HEK293 (cell line): ENCODE results near the gene ZBP1.

Source experiments
- GLIS1 ChIP-seq: fragments of 450-650 bp; formaldehyde crosslinking; IDR thresholded peaks from 2 replicates; pipeline ENCODE4 v1.5.1; 2016; ENCODE audit warnings: missing biosample characterization, missing genetic modification characterization
- YY1 ChIP-seq: fragments of 450-650 bp; formaldehyde crosslinking; IDR thresholded peaks from 2 replicates; pipeline ENCODE4 v1.5.1; 2018; ENCODE audit warnings: missing biosample characterization, missing genetic modification characterization
- ZNF23 ChIP-seq: fragments of 450-650 bp; formaldehyde crosslinking; IDR thresholded peaks from 2 replicates; pipeline ENCODE4 v1.5.1; 2016; ENCODE audit warnings: missing biosample characterization, missing genetic modification characterization, borderline replicate concordance
- ZNF26 ChIP-seq: fragments of 450-650 bp; formaldehyde crosslinking; IDR thresholded peaks from 2 replicates; pipeline ENCODE4 v1.5.1; 2016; ENCODE audit warnings: missing biosample characterization, missing genetic modification characterization
- ZNF274 ChIP-seq, 2 experiments: fragments of 200-500 bp in 1 of 2; fragments of 450-650 bp in 1 of 2; sonication (Bioruptor generic) in 1 of 2; formaldehyde crosslinking in 1 of 2; IDR thresholded peaks; 2 replicates each; pipeline versions ENCODE4 v1.5.1 to v1.6.1; 2014 to 2016; ENCODE audit warnings: borderline replicate concordance in 1 of 2, inconsistent platforms in 1 of 2, low read length in 1 of 2, missing biosample characterization in 1 of 2, missing genetic modification characterization in 1 of 2
- ZNF629 ChIP-seq: fragments of 450-650 bp; formaldehyde crosslinking; IDR thresholded peaks from 2 replicates; pipeline ENCODE4 v1.5.1; 2017; ENCODE audit warnings: missing biosample characterization, missing genetic modification characterization
- TF ChIP-seq, protein P1 (sequence below): fragments of 450-650 bp; formaldehyde crosslinking; IDR thresholded peaks from 2 replicates; pipeline ENCODE4 v1.5.1; 2016; ENCODE audit warnings: missing biosample characterization, missing genetic modification characterization

GRCh38 chr20:57559289-57559634, 61.0 kb downstream of the ZBP1 start:
- TF ChIP-seq ZNF23 (no peak), ZNF629 (peak; percentile 76), YY1 (tag by site-specific recombination) (no peak), ZNF26 (tag by site-specific recombination) (no peak), ZNF274 (IDR thresholded peaks at IDR 0.05; ENCODE audit: low read length) (no peak), ZNF274 (tag by site-specific recombination; IDR thresholded peaks at IDR 0.05; ENCODE audit: borderline replicate concordance) (no peak), GLIS1 (tag by site-specific recombination) (no peak)
- TF ChIP-seq, protein P1, sequence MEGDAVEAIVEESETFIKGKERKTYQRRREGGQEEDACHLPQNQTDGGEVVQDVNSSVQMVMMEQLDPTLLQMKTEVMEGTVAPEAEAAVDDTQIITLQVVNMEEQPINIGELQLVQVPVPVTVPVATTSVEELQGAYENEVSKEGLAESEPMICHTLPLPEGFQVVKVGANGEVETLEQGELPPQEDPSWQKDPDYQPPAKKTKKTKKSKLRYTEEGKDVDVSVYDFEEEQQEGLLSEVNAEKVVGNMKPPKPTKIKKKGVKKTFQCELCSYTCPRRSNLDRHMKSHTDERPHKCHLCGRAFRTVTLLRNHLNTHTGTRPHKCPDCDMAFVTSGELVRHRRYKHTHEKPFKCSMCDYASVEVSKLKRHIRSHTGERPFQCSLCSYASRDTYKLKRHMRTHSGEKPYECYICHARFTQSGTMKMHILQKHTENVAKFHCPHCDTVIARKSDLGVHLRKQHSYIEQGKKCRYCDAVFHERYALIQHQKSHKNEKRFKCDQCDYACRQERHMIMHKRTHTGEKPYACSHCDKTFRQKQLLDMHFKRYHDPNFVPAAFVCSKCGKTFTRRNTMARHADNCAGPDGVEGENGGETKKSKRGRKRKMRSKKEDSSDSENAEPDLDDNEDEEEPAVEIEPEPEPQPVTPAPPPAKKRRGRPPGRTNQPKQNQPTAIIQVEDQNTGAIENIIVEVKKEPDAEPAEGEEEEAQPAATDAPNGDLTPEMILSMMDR (tag by site-specific recombination): no peak
